ENCODE measurements around the gene FEN1.

DNA sequence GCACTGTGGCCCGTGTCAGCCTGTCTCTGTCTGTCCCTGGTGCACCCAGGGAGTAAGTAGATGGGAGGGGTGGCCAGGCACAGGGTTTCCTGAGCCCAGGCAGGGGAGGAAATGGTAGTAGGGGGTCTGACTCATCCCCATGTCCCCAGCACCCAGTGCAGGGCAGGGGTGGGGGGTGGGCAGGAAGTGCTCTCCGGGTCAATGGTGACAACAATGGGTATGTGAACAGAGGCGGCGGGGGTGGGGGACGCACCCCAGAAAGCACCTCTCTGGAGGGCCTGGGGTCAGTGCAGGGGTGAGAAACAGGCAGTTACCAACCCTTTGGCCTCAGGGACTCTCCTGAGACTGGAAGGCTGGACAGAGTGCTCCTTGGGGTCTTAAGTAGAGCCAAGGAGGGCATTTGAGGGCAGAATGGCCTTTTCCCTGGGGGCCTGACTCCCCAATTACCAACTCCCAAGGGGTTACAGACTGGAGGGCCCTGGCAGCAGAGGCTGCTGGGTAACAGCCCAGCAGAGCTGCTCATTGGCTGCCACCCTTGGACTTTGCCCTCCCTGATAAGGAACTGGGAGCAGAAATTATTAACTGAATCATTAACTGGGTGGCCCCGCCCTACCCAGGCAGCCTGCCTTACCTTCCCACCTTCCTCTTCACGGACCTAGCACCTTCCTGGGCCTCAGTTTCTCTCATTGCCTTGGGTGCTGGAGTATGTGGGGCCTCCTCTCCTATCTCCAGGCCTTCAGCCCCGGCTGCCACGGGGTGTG lies 36.1 kb upstream of the FEN1 start:
- TF ChIP-seq, protein P1, sequence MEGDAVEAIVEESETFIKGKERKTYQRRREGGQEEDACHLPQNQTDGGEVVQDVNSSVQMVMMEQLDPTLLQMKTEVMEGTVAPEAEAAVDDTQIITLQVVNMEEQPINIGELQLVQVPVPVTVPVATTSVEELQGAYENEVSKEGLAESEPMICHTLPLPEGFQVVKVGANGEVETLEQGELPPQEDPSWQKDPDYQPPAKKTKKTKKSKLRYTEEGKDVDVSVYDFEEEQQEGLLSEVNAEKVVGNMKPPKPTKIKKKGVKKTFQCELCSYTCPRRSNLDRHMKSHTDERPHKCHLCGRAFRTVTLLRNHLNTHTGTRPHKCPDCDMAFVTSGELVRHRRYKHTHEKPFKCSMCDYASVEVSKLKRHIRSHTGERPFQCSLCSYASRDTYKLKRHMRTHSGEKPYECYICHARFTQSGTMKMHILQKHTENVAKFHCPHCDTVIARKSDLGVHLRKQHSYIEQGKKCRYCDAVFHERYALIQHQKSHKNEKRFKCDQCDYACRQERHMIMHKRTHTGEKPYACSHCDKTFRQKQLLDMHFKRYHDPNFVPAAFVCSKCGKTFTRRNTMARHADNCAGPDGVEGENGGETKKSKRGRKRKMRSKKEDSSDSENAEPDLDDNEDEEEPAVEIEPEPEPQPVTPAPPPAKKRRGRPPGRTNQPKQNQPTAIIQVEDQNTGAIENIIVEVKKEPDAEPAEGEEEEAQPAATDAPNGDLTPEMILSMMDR (IDR thresholded peaks at IDR 0.05): no peak
- TF ChIP-seq POLR2A (IDR thresholded peaks at IDR 0.05): no peak
